DMS 273 (cell line): ENCODE data around the gene VN1R5.
"Not testable (repeated sequence)": the region's sequence is repeated elsewhere in the genome, so short reads cannot be mapped to it uniquely, and the experiment has no call there.

ENCODE experiments used
- DNase-seq: peaks from one replicate; lab custom pipeline; 2025; ENCODE audit not compliant: unreplicated experiment; lab: John Stamatoyannopoulos, UW

The VN1R5 gene

DNA sequence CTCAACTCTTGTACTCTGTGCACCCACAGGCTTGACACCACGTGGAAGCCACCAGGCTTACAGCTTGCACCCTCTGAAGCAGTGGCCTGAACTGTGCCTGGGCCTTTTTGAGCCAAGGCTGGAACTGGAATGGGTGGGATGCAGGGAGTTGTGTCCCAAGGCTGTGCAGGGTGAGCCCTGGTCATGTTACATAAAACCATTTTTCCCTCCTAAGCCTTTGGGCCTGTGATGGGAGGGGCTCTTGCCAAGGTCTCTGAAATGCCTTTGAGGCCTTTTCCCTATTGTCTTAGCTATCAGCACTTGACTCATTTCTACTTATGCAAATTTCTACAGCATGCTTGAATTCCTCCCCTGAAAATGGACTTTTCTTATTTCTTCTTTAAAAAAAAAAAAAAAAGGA is 14.1 kb downstream of the VN1R5 start:
- no peak for DNase-seq

DNA sequence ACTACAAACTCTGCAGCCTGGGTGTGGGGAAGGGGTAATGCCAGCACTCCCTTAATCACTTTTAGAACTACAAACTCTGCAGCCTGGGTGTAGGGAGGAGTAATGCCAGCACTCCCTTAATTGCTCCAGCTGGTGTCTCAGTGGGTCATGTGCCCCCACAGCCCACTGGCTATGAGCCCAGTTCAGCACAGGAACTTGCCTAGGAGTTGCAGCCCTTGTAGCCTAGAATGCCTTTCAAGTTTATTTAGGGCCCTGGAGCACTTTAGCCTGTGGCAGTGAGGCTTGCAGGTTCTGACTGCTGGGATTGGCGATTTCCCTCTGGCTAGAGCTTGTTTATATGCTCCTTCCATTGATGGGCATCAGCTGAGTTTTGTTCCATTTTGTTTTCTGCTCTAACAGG is 17.1 kb downstream of the VN1R5 start:
- DNase-seq = peak; percentile 93

DNA sequence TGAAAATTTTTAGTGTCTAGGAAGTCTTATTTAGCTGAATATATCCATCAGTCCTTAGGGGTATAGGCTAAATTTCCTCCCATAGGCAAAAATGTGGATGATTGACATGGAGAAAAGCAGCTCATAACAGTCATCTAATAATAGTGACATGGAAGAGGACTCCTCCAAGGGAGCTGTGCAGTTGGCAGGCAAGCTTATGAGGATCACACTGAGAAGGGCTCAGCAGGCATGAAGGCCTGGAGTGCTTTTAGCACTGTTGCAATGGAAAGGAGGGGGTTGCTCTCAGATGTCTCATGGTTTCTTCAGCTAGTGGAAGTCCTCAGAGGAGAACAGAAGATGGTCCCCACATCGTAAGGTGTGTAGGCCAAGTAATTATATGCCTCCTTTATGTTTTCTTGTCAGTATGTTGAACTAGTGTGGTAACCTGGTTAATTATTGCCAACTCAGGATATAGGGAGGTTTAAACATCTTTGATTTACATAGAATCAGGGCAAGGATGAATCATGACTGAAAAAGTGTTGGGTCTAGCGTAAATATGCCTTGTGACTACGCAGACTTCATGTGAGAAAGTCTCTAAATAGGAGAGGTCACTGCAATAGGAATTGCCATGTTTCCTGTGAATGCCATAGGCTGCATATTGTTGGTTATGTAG is 18.9 kb downstream of the VN1R5 start:
- no peak for DNase-seq

DNA sequence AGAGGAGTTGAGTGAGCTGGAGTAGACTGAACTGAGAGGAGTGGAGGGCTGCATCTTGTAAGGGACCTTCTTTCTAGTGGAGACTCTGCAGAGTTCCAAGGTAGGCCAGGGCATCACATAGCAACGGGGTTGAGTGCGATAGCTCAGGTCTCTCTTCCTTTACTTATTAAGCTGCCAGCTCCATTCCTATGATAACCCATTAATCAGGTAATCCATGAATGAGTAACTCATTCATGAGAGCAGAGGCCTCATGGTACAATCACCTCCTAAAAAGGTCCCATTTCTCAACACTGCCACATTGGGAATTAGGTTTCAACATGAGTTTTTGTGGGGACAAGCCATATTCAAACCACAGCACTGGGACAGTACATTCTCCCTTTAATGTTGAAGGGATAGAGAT is 21.3 kb downstream of the VN1R5 start:
- DNase-seq = no peak

DNA sequence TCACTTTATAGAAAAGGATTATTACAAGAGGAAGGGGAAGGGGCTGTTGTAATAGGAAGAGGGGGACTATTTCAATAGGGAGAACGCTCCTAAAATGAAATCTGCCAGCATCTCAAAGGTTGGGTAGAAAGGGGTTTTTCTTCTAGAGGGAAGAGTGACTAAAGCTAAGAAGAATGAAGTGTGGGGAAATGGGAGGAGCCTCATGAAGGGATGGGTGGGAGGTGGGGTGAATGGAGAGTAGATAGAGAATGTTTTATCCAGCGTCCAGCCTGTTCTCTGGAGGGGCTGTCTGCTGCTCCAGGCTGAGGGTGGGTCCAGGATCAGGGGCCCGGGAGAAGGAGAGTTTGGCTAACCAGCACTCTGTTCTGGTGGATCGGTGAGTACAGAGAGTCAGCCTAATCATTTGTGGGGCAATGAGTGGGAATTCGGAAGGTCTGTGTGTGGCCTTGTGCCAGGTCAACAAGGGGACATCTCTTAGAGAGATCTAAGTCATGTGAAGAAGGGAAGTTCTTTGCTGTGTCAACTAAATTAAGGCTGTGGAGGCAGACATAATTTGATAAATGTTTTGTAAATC is 25.2 kb downstream of the VN1R5 start:
- DNase-seq = no peak

DNA sequence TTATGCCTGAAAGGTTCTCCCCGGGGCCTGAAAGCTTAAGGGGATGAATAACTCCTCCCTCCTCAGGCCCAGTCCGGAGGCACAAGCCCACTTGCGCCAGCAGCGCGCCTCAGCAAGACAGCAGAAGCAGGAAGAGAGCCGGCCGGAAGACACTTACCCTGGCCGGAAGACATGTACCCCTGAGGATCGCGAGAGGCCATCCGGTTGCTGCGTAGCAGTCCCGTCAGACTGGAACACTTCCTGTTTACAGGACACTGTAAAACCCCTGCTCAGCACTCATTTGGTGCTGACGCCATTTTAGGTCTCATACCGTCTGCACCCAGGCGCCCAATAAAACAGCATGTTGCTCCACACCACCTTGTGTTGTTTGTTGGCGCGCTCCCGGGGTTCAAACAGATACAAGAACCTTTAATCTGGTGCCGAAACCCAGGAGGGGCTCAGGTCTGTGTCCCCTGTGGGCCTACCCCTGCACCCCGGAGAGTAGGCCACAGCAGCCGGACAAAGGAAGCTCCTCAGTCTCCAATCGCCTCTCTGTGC is 30.3 kb downstream of the VN1R5 start:
- no peak for DNase-seq

DNA sequence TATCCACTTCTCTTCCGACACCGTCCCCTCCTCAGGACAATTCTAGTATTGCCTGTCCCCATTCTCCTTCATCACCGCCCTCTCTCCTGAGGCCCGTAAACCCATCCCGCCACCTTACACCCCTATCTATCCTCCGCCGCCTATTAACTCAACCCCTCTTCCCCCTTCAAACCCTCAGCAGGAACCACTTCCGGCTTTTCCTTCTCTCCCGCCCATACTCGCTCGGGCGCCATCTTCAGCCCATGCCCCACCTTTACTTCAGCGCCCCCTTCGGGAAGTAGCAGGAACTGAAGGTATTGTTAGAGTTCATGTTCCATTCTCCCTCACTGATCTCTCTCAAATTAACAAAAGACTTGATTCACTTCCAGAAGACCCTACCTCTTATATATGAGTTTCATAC is 31.6 kb downstream of the VN1R5 start:
- DNase-seq = peak; percentile 28

DNA sequence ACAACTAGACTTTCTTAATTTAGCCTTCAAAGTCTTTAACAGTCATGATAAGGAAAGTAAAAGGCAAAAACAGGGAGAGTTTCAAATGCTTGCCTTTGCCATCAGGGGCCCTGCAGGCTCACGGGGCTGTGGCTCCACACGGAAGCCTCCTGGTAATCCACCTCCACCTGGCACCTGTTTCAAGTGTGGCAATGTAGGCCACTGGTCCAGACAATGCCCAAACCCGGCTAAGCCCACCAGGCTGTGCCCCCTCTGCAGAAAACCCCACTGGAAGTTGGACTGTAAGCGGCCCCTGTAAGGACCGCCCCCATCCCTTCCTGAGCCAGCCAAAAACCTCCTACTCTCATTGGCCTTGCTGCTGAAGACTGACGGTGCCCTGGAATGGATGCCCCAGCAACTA is 32.5 kb downstream of the VN1R5 start:
- no peak for DNase-seq

DNA sequence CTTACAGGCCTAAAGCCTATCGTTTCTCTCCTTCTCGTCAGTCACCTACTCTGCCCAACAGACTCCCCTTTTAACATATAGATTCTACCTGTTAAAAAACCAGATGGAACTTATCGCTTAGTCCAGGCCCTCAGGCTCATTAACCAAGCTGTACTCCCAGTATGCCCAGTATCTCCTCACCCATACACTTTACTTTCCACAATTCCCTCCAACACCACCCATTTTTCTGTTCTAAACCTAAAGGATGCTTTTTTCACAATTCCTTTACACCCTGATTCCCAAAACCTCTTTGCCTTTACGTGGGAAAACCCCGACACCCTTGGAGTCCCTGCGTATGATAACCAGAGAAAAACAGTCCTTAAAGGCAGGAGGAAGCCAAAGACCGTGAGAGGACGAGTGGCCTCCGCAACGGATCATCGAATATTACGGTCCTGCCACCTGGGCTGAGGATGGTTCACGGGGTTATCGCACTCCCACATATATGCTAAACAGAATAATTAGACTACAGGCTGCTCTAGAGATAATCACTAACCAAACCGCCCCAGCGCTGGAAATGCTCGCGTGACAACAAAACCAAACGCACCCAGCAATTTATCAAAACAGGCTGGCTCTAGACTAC is 33.5 kb downstream of the VN1R5 start:
- not testable (repeated sequence) for DNase-seq

DNA sequence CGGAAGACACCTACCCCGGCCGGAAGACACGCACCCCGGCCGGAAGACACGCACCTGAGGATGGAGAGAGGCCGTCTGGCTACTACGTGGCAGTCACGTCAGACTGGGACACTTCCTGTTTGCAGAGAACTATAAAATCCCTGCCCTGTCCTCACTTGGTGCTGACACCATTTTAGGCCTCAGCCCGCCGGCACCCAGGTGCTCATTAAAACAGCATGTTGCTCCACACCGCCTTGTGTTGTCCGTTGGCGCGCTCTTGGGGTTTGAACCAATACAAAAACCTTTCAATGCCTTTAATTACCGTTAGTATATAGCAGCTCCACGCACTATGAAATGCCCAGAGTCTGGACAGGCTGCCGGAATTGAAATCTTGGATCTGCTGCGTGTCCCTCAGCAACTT is 34.7 kb downstream of the VN1R5 start:
- DNase-seq = no peak

DNA sequence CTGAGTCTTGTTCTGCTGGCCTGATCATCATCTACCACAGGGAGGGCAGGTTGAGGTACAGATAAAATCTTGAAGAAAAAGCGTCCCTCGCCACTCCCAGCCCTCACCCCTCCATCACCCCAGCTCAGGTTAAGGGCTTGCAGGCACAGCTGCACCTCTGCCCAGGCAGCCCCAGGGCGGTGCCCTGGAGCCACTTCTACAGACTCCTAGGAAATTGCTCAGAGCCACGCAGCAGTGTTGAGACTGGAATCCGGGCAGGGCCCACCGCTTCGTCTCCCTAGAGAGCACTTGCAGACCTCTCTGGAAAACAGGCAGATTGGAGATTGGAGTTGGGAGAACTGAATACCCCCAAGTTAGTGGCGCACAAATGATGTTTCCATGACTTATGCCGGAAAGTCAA is 35.3 kb downstream of the VN1R5 start:
- DNase-seq = no peak

DNA sequence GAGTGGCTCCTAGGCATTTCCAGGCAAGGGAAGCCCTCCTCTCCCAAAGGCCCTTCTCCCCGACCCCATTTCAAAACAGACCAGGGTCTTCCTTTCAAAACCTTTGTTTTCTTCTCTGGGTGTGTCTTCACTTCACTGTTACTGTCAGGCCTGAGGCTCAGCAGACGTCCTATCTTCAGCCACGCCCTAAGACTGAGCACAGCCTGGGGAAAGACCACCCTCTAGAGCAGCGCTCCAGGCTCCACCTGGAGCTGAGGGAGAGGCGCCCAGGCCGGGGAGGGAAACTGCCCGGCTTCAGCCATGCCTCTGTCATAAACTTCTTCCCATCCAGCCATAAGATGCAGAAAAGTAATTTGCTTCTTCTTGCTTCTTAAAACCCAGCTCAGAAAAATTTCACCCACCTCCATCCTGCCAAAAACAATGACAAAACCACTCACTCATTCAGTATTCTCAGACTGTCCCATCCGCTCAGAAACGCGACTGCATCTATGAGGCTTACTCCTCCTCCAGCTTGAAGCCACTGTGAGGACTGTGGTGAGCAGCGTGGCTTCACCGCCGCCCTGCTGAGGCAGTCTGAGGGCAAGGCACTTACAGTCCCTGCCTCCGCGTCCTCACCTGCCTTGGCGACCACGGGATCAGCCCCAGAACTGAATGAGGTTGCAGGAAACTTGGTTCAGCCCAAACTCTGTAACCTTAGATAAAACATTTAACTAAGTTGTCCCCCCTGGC is 36.1 kb downstream of the VN1R5 start:
- no peak for DNase-seq

DNA sequence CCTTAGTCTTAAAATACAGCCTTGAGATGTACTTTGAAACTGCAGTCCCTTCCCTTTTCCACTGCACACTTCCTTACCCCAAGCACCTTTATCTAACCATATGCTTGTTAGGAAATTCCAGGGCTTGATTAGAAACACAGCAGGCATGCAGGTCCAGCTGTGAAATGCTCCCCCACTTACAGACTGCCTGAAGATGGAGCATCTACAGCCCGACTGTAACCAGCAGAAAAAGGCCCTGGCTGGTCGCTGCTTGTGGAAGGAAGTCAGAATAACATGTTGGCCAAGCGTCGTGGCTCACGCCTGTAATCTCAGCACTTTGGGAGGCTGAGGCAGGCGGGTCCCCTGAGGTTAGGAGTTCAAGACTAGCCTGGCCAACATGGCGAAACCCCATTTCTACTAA is 37.2 kb downstream of the VN1R5 start:
- peak; percentile 23 for DNase-seq

DNA sequence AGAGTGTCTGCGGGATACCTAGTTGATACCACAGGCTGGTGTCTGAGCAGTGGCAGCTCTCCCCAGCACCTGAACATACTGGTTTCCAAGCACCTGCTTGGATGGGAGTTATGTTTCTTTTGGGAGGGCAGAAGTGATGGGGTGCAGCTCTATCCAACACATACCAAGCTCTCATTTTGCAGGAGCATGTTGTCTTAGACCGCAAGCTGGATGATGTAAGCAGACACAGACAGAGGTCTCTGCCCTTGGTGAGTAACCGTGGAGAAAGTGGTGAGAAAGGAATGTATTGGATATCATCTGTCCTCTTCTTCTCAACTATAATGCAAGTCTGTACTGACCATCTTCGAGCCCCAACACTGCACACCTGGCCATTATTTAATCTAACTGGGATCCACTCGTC is 38.4 kb downstream of the VN1R5 start:
- DNase-seq = no peak

DNA sequence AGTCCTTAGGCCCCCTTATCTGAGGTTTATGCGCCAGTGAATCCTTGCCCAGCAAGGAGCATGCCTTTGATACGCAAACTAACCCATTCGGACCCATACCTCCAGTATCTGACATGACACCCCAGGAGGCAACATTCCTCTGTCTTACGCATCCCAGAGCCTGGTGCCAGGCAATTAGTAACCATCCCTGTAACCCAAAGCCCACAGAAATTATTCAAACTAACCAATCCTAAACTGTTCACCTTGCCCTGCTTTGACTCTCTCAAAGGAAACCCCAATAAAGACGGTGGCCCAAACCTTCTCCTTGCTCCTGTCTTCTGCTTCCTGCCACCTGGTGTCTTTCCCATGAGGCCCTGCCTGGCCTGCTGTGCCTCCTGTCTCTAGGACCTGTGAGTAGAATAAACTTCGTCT is 39.4 kb downstream of the VN1R5 start:
- DNase-seq = no peak

DNA sequence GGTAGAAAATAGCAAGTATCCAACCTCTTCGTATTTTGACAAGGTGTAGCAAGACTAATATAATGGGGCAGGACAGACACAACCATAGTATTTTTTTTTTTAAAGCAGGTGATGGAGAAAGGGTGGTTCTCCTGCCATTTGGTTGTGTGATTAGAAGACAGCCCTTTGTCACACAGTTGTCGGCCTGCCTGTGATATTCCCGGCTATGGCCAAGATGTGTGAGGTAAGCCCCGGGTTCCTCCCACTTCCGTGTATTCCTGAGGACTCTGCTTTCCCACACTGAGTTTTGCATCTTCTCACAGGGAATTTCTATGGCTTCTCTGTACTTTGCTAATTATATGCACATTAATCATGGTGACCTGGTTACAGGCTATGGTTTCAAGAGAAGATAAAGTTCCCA is 39.9 kb downstream of the VN1R5 start:
- no peak for DNase-seq

DNA sequence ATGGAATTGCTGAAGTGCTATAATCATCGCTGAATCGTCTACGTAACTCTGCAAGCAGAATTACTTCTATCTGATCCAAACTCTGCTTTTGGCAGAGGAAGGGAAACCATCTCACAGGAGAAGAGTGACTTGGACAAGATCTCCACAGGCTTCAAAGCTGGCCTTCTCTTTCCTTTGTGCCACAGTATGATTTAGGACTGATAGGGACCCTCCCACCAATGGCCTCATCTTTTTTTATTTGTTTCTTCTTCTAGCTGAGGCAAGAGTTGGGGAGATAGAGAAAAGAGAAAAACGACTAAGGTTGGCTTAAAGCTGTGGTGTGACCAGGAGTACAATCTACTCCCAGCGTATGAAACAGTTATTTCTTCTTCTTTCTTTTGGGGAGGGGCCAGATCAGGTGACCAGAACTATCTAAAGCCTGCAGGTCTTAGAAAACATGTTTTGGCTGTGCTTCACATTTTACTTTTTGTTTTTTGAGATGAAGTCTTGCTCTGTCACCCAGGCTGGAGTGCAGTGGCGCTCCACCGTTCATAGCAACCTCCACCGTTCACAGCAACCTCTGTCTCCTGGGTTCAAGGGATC is 40.8 kb downstream of the VN1R5 start:
- DNase-seq = no peak

DNA sequence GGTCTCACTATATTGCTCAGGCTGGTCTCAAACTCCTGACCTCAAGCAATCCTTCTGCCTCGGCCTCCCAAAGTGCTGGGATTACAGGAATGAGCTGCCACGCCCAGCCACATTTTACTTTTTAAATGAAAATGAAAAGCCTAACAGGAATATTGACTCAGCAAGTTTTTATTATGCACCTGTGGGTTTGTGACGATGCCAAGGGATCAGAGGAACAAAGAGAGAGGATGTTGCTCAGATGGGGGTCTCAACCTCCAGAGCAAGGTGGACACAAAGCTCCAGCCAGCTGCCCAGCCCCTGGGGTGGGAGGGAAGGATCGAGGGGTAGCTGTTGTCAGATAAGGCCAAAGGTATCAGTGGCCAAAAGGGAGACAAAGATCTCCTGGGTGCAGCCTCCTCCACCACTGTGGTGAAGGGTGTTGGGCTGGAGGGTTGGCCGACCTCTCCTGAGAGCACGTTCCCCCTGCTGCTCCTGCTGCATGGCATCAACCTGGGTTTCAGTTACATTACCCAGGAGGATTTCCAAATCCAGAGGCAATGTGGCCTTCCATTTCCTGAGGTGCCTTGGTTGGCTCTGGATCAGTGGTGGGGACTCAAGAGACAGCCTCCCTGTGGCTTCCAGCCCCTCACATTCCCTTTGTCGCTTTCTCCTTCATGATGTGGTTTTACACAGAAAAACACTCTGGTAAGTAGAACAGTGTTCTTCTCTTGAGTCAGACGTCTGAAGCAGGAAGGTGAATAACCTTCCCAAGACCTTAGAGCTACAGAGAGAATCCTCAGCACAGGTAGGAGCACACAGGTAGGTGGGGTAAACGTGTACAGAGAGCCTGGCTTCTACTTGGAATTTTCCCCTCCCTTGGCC is 41.6 kb downstream of the VN1R5 start:
- no peak for DNase-seq

DNA sequence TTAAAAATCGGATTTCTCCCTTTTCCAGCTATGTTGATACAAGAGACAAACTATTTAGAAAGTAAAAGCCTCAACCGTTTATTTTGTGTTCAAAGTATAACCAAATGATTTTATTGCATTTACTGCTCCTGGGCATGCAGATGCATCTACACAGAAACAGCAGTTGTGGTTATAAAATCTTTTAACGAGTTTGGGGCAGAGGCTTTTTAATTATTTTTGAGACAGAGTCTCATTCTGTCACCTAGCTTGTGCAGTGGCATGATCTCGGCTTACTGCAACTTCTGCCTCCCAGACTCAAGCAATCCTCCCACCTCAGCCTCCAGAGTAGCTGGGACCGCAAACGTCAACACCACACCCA is 42.2 kb downstream of the VN1R5 start:
- DNase-seq = no peak

DNA sequence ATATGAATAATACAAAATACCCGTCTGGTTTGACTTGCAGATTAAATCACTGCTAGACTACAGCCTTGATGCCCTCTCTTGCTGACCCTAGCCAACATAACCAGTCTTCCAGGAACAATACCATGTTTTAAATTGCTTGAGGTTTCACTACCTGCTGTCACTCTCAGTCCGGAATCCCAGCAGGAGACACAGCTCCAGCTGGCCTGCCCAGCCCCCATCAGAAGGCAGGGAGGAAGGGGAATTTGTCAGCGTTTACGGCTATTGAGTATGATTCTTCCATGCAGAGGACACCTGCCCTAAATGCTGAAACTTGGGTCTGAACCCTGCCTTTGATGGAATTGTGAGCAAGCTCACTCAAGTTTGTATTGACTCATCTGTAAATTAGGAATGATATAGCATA is 42.8 kb downstream of the VN1R5 start:
- DNase-seq = peak; percentile 40
